Measurements from ENCODE around the gene TBX15.

TBX15 gene

DNA sequence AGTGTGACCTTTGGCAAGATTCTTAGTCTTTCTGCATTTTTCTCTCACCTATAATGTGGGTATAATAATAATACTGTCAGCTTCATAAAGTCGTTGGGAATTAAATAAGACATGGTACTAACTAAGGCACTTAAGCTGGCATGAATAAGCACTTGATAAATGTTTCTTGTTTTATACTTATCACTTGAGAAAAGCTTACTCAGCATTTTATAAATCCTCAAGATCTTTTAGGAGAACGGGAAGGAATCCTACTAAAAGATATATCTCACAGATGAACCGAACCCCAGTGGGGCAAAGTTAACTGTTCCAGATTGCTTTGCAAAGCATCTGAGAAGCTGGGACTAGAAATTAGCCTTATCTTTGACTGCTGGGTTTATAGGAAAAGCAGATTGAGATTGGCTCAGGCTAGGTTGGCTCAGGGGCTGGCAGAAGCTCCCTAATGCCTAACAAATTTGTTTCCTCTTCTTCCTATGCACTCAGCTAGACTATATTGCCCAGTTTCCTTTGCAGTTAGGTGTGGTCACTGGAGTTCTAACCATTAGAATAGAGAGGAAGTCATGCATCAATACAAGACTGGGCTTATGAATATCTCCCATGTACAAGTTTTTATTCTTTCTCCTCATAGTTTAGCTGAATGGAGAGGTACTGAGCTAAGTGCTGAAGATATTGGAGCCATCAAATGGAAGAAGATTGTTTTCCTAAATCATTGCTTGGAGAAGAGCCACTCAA is 110.3 kb downstream of the TBX15 start:
- DNase-seq, result no peak

DNA sequence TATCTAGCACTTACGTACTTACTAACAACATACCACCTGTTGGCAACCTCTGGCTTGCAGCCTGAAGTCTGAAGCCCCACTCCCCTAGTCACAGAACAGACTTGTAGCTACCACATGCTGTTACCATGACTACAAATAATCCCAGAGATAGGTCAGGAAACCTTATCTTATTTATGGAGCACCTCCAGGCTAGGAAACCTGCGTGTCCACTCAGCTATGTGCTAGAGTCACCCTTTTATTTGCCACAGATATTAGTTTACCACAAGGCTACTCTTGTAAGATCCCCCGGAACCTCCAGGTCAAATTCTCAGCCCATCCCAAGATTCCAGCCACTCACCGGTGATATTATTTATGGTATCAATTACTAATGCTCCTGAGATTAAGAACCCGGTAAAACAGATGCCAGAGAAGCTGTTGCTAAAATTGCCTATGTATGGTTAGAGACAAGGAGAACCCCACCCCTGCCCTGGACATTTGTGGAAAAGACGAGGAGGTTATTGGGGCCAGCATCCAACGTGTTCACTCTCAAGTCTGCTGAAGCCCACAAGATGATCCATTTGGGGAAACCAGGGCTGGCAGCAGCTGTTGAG is 116.5 kb downstream of the TBX15 start:
- no peak for DNase-seq

DNA sequence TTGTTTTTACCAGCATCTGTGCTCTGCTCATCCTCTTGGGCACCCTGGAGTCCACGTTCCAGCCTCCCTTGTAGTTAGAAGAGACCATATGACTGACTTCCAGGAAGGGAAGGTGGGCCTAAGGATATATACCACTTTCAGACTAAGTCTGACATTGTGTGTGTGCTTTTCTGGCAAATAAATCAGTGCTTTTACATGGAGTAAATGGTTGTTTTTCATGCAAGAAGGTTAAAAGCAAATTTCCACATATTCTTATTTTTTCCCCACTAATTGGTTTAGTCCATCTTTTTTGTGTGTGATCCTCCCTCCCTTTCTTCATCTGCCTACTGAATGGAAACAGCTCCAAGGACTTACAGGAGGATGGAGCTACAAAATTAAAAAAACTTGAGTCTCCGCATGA is 119.8 kb downstream of the TBX15 start:
- DNase-seq, result no peak

DNA sequence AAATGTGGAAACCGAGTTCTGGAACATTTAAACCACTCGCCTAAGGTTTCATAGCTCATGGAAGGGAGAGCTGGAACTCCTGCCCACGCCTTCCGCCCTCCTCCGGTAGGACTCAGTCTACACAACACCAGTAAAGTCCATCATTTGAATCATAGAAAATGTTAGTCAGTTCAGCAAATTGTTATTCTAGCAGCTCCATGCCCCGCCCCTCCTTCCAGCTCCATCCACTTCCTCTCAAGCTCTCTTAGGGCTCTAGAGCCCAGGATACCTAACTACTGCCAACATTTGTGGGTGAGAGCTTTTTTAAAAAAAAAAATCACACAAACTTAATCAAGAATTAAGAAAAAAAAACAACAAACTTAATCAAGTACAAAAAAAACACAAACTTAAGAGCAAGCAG is 121.8 kb downstream of the TBX15 start:
- DNase-seq, result no peak

DNA sequence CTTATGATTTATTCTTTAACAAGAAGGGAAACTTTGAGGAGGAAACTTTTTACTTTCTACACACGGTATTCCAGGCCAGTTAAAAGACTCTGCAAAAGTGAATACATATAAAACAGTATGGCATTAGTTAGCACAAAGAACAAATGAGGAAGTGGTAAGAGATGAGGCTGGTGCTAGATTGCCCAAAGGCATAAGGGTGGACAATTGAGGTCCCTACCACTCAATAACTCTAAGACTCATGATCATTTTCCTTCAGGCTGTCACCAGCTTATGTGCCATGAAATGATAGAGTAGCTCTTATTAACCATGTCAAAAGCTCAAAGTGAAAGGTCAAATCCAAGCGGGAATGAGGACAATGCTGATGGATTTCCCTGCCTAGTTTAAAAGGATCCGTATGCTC is 124.5 kb downstream of the TBX15 start:
- no peak for DNase-seq

DNA sequence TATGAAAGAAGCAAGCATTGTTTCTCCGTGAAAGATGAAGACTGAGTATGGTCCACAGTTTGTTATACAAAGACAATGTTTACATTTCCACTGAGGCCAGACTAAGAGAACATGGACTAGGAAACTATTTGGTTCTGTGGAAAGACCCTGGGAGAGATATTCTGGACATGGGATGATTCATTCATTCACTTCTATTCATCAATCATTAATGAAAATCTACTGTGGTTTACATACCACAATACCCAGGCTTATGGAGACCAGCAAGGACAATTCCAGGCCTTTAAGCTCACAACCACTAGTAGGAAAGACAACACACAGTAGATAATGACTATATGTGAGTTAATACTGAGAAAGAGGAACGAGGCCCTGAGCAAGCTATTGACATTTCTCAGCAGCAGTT is 125.4 kb downstream of the TBX15 start:
- no peak for DNase-seq

DNA sequence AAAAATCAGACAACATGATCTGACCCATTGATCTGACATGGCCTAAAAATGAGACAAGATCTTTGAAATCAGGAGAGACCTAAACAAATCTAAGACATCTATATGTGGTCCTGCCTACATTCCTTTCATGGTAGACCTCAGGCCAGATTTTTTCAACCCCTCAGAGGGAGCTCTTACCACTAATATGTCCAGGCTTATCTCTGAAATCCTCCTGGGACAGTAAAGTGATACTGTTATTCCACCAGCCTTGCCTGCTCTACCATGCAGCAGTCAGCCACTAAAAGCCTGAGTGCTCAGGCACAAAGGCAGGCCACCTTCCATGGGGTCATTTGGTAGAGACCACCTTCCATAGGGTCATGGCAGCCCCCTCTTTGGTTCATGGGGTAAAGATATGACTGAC is 126.9 kb downstream of the TBX15 start:
- DNase-seq, result no peak

DNA sequence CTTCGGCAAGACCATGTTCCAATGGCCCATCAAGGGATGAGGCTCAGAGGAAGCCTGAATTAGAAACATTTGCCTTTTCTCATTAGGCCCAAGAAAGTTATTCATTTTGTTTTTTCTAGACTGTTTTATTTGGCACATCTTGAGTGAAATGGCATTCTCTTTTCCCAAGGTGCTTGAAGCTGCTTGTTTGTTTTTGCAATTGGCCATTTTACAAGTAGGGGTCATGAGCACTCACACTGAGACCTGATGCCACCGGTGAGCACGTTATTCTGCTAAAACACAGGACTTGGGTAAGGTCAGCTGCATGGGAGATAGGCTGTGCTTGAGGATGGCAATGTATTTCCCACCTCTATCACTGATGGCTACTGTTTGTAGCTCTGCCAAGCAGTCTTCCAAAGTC is 128.1 kb downstream of the TBX15 start:
- DNase-seq, result no peak

DNA sequence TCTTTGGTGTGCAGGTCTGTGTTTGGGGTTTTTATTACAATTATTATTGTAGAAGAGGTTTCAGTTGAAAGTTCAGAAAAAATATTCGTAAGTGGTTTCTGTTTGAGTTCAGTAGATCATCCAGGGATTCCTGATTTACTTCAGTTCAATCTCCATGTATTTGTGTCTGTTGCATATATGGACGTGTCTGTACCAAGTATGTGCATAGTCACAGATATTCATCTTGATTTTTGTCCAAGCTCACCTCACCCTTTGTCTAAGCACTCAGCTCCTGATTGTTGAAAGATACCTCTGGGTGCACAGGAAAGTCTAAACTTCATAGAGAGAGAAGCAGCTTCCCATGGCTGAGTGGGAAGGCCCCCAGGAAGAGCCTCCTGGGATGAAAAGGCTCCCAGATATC is 141.7 kb downstream of the TBX15 start:
- DNase-seq, result no peak

DNA sequence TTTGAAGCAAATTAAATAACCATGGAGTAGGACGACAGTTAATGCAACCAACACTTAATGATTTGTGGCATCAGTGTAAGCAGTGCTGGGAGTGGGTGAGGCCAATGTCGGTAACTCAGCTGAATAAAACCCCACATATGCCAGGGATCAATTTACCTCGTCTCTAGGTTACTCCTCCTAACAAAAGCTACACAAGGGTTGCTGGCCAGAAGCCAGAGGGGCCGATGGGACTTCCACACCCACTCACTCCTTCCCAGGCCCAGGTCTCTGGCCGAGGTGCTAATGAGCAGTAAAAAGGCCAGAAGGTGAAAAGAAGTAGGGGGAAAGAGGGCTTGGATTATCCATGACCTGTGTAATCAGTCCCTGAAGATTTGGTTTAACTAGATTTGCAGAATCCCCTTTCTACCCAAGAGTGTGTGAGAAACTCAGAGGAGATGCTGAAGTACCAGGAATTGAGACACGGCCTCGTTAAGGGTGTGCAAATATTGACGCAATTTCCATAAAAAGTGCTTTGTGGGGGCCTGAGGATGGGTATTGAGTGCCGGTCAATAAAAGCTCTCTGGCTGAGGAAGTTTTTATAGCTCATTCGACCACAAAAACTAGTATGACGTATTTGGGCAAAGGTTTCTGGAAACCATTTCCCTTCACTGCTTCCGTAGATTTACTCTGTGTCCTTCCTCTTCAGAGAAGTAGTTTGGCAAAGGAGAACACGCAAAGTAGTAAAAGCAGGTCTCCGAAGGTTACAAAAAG is 145.5 kb downstream of the TBX15 start:
- DNase-seq, result no peak

DNA sequence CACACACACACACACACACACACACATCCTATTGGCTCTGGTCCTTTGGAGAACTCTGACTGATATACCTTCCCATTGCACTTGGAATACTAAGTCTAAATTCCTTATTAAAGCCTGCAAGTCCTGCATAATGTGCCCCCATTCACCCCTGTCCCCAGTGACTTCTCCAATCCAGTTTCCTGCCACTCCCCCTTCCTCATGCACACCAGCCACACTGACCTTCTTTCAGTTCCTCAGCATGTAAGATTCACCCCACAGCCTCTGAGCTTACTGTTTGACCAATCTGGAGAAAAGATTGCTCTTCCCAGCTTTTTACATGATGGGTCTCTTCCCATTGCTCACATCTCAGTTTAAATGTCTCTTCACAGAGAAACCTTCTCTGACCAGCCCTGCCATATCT is 146.6 kb downstream of the TBX15 start:
- DNase-seq, result no peak
